ENCODE measurements around the gene ATP6V1E1. TPM values are rescaled to one million over a fixed set of nuclear protein-coding genes. Genes with fewer than 3 reads are reported as not detected.

Gene ATP6V1E1
- polyA plus RNA-seq, 3 donors: 114 to 147 (median 144) TPM

GRCh38 chr22:17549183-17549582 lies 79.4 kb downstream of the ATP6V1E1 start:
- WGBS (ENCODE audit: insufficient coverage): 100% methylated on average over 5 of the region's 10 CpGs
- H3K4me1 ChIP-seq (ENCODE audit: control insufficient read depth in 1 of 2, insufficient read depth in 2 of 2, low read length in 2 of 2): no peaks in the 10 kb centered on the region
- Mint-ChIP-seq H3K9me3 (peaks cover 0 to 2% (median 0%) of the 10 kb centered on the region in 7 donors), H3K36me3 (peaks cover 0 to 10% of the 10 kb centered on the region in 2 donors), H3K27ac (no peak overlapping the region), H3K27me3 (ENCODE audit: low read depth in 3 of 3) (peaks cover 0 to 5% (median 0%) of the 10 kb centered on the region in 3 donors), H3K4me3 (no peak overlapping the region), H3K4me1 (no peaks in the 10 kb centered on the region)
- no peaks in the 10 kb centered on the region for H3K27me3 ChIP-seq (ENCODE audit: control insufficient read depth in 2 of 2, insufficient read depth in 2 of 2, low read length in 2 of 2)
- no peak for DNase-seq
- intact Hi-C loops (cut with micrococcal nuclease): no loop called here
- no peak overlapping the region for H3K9ac ChIP-seq (ENCODE audit: insufficient read depth, low read length, poor library complexity, severe bottlenecking)
- no peaks in the 10 kb centered on the region for H3K9me3 ChIP-seq (replicated peaks in 1 of 2; ENCODE audit: control insufficient read depth in 1 of 2, insufficient read depth in 1 of 2, low read length in 2 of 2)
- no peaks in the 10 kb centered on the region for H3K79me2 ChIP-seq (ENCODE audit: insufficient read depth, low read length)
- no peak overlapping the region for H3K4me2 ChIP-seq (replicated peaks; ENCODE audit: extremely low read depth, low read length, poor library complexity, severe bottlenecking)
- no peak overlapping the region for H3K4me3 ChIP-seq (replicated peaks in 1 of 3; ENCODE audit: low read depth in 2 of 3, low read length in 3 of 3)
- H4K20me1 ChIP-seq (ENCODE audit: insufficient read depth, low read length): no peaks in the 10 kb centered on the region
- H3K27ac ChIP-seq (ENCODE audit: low read depth in 1 of 2, low read length in 2 of 2): no peak overlapping the region
- TF ChIP-seq CTCF (IDR thresholded peaks at IDR 0.05): no peak
- H3K36me3 ChIP-seq (replicated peaks in 1 of 2; ENCODE audit: control insufficient read depth in 1 of 2, insufficient read depth in 2 of 2, low read length in 2 of 2): no peaks in the 10 kb centered on the region
- no peak overlapping the region for H2AFZ ChIP-seq (ENCODE audit: insufficient read depth, low read depth, low read length, poor library complexity, severe bottlenecking)

- no peak overlapping the region for H3K4me3 Mint-ChIP-seq
- Histone ChIP-seq H3K9me3 (replicated peaks in 1 of 2; ENCODE audit: control insufficient read depth in 1 of 2, insufficient read depth in 1 of 2, low read length in 2 of 2) (no peaks in the 10 kb centered on the region), H3K4me2 (replicated peaks; ENCODE audit: extremely low read depth, low read length, poor library complexity, severe bottlenecking) (no peak overlapping the region), H3K4me1 (ENCODE audit: control insufficient read depth in 1 of 2, insufficient read depth in 2 of 2, low read length in 2 of 2) (no peaks in the 10 kb centered on the region), H3K9ac (ENCODE audit: insufficient read depth, low read length, poor library complexity, severe bottlenecking) (no peak overlapping the region), H3K27ac (ENCODE audit: low read depth in 1 of 2, low read length in 2 of 2) (no peak overlapping the region), H2AFZ (ENCODE audit: insufficient read depth, low read depth, low read length, poor library complexity, severe bottlenecking) (no peak overlapping the region), H3K36me3 (replicated peaks in 1 of 2; ENCODE audit: control insufficient read depth in 1 of 2, insufficient read depth in 2 of 2, low read length in 2 of 2) (no peaks in the 10 kb centered on the region), H3K27me3 (ENCODE audit: control insufficient read depth in 2 of 2, insufficient read depth in 2 of 2, low read length in 2 of 2) (no peaks in the 10 kb centered on the region), H3K79me2 (ENCODE audit: insufficient read depth, low read length) (no peaks in the 10 kb centered on the region), H4K20me1 (ENCODE audit: insufficient read depth, low read length) (no peaks in the 10 kb centered on the region), H3K4me3 (replicated peaks in 1 of 3; ENCODE audit: low read depth in 2 of 3, low read length in 3 of 3) (no peak overlapping the region)
- DNase-seq: no peak
- 97% methylated on average over 5 of the region's 5 CpGs for WGBS (ENCODE audit: insufficient coverage)
- TF ChIP-seq CTCF (IDR thresholded peaks at IDR 0.05): no peak
- H3K36me3 Mint-ChIP-seq: peaks cover 0 to 10% of the 10 kb centered on the region in 2 donors
- peaks cover 0 to 5% (median 0%) of the 10 kb centered on the region in 3 donors for H3K27me3 Mint-ChIP-seq (ENCODE audit: low read depth in 3 of 3)
- no peaks in the 10 kb centered on the region for H3K4me1 Mint-ChIP-seq
- no peak overlapping the region for H3K27ac Mint-ChIP-seq
- peaks cover 0 to 2% (median 0%) of the 10 kb centered on the region in 7 donors for H3K9me3 Mint-ChIP-seq
- intact Hi-C loops (cut with micrococcal nuclease): no loop called here
Observed at GRCh38 chr22:17548756-17549035, 79.9 kb downstream of the ATP6V1E1 start.

Measured in CD14-positive monocyte (primary cell).